Right ventricle myocardium superior (tissue), 1 donor: ENCODE measurements around the gene SRP19. TPM values are rescaled to one million over a fixed set of nuclear protein-coding genes. Genes with fewer than 3 reads are reported as not detected.

Source experiments
- ATAC-seq: fragments of 200-7000 bp; cut with Tn5 transposase; one replicate; pipeline ENCODE4 v1.9.1; 2020; ENCODE audit warnings: mild to moderate bottlenecking; ENCODE audit not compliant: poor library complexity
- DNase-seq: peaks from one replicate; pipeline ENCODE4 v3.0.0-alpha.2; 2020
- intact Hi-C: fragments of 100-400 bp; cut with DNase I; formaldehyde crosslinking; loops from one replicate; pipeline ENCODE4 v1.11.2; 2022
- total RNA-seq: library from RNA; stranded (reverse); fragmentation: NEBNext Ultra II Directional; extraction: Animal tissue kit (Norgen Biotek cat#: 25700); gene quantifications from one replicate; pipeline ENCODE4 v1.2.1, GENCODE V29; 2021
- donor health status: DM: no; HTN: yes; CAD: no; lungs with severe emphysema.

The SRP19 gene
- total RNA-seq, 1 donor from 2014 or later, result 24.8 TPM

DNA sequence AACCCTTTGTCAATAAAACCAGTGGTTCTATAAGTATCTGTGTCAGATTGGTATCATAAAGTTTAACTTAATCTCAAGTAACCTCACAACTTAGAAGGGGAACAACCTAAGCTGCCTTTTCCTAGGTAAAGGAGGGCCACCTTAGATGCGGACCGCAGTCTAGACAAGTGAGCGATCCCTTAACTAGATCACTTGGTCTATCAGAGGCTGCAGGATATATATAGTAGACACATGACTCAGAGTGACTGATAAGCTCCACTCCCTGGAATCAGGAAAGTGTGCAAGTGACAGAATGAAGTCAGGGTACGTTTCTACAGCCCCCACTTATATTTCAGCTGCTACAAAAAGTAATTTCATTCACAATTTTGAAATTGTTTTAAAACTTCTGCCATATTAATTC, 53.5 kb downstream of the SRP19 start:
- intact Hi-C loops, result no loop called here
- no peak for DNase-seq
- peak; percentile 51 for ATAC-seq

DNA sequence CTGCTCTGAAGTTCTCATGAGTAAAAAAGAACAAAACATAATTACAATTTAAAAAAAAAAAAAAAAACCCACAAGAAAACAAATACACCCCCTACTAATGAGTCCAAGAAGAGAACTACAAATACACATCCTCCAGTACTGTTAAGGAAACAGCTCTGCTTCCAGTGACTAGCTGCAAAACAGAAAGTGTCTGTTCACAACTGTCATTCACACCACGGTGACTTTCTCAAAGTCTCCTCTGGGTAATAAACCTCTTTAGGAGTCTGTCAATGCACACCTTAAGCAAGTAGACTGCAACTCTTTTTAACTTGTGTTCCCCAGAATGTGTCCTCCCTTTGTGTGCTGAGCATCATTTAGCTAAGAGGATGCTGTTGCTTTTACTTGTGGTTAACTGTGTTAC, 54.7 kb downstream of the SRP19 start:
- ATAC-seq (no peak), DNase-seq (no peak)
- intact Hi-C loops, result no loop called here

DNA sequence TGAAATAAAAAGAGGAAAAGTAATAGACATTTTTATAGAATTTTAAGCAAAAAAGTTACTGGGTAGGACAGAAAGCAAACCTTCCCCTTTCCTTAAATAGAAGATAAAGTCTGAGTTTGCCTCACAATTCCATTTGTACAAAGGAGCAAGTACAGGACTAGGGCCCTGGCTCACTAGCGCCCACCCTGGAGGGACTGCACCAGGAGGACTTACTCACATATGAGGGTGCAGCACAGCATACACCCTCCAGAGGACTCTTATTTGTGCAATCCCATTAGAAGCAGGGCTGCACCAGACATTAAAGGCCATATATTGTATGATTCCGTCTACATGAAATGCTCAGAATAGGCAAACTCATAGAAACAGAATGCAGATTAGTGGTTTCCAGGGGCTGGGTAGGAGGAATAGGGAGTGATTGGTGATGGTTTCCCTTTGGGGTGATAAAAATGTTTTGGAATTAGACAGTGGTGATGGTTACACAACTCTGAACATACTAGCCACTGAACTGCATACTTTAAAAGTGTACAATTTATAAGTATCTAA, 56.4 kb downstream of the SRP19 start:
- ATAC-seq (no peak), DNase-seq (no peak)
- intact Hi-C loops, result no loop called here

DNA sequence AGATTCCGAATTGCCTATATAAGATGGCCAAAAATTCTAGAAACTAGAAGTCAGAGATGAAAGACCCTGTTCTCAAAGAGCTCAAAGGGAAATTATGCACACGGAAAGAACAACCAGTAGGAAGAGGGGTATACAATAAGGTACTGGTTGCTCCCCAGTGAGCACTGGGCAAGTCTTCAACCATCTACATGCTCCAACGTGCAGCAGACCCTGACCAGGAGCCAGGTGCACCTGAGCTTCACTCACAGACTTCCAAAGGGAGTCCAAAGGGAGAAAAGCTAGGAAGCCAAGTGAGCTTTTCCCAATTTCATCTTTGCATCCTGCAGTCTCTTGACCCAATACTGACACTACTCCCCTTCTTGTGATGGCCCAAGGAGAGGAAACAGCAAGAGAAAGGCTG, 57.0 kb downstream of the SRP19 start:
- ATAC-seq, result no peak
- intact Hi-C loops, result no loop called here
- no peak for DNase-seq

DNA sequence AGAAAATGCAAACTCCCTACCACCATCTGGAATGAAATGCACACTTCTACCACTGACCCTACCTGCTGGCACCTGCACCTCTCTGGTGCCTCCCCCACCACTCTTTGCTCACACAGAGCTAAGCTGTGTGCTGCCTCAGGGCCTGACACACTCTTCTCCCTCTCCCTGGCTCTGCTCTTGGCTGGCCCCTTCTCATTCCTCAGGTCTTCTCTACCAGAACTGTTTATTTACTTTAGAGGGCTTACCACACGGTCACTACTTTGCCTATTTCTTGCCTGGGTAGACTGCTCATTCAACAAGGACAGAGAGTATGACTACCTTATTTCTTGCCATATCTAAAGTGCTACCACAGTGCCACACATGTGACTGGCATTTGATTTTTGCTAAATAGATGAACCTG, 57.6 kb downstream of the SRP19 start:
- DNase-seq (no peak), ATAC-seq (no peak)
- intact Hi-C loops, result no loop called here

Other genes with a start within 250 kb of the SRP19 start
- gene APC, start 123.4 kb upstream of the SRP19 start, total RNA-seq, result 33.1 TPM
- 112 TPM for gene REEP5, start 60.9 kb downstream of the SRP19 start, total RNA-seq
- 19.2 TPM for gene DCP2, start 115.5 kb downstream of the SRP19 start, total RNA-seq